HG03520 (cell line): ENCODE results near the gene MEIOSIN.
"Not testable (repeated sequence)": the region's sequence is repeated elsewhere in the genome, so short reads cannot be mapped to it uniquely, and the experiment has no call there.

Source experiments
- ATAC-seq: cut with Tn5 transposase; IDR thresholded peaks from one replicate; pipeline ENCODE4 v1.9.1; 2021; ENCODE audit warnings: mild to moderate bottlenecking, moderate library complexity; ENCODE audit not compliant: unreplicated experiment

MEIOSIN gene

GRCh38 chr19:45717131-45717982 lies 15.9 kb upstream of the MEIOSIN start:
- peak; percentile 92 for ATAC-seq

GRCh38 chr19:45717983-45718650 lies 15.1 kb upstream of the MEIOSIN start:
- no peak for ATAC-seq

- ATAC-seq = not testable (repeated sequence)
Measured at GRCh38 chr19:45720065-45720464, 13.2 kb upstream of the MEIOSIN start.

- not testable (repeated sequence) for ATAC-seq
Measured at GRCh38 chr19:45728683-45729082, 4.6 kb upstream of the MEIOSIN start.

- no peak for ATAC-seq
Measured at GRCh38 chr19:45729800-45730290, 3.4 kb upstream of the MEIOSIN start.

GRCh38 chr19:45730368-45731288 lies 2.6 kb upstream of the MEIOSIN start, which contains the start of gene FBXO46:
TSS of gene FBXO46 (minus strand) at chr19:45730896. CDS start at chr19:45713495, 17,401 bp downstream.
- peak; percentile 85 for ATAC-seq

GRCh38 chr19:45739498-45740439 lies 6.5 kb downstream of the MEIOSIN start:
- no peak for ATAC-seq

GRCh38 chr19:45742969-45743368 lies 9.7 kb downstream of the MEIOSIN start:
- no peak for ATAC-seq

- no peak for ATAC-seq
Measured at GRCh38 chr19:45745606-45746005, 12.4 kb downstream of the MEIOSIN start.

- no peak for ATAC-seq
Measured at GRCh38 chr19:45746866-45747265, 13.6 kb downstream of the MEIOSIN start.

- ATAC-seq = no peak
Measured at GRCh38 chr19:45747513-45747912, 14.3 kb downstream of the MEIOSIN start.

- not testable (repeated sequence) for ATAC-seq
Measured at GRCh38 chr19:45751483-45751882, 18.2 kb downstream of the MEIOSIN start.

- no peak for ATAC-seq
Measured at GRCh38 chr19:45752639-45753038, 19.4 kb downstream of the MEIOSIN start.

- ATAC-seq = no peak
Measured at GRCh38 chr19:45753548-45753947, 20.3 kb downstream of the MEIOSIN start.

- no peak for ATAC-seq
Measured at GRCh38 chr19:45754323-45754722, 21.1 kb downstream of the MEIOSIN start.

GRCh38 chr19:45757695-45758094 lies 24.5 kb downstream of the MEIOSIN start:
- no peak for ATAC-seq

GRCh38 chr19:45758921-45759320 lies 25.7 kb downstream of the MEIOSIN start:
- ATAC-seq = no peak

- no peak for ATAC-seq
Measured at GRCh38 chr19:45761714-45762113, 28.5 kb downstream of the MEIOSIN start.

- no peak for ATAC-seq
Measured at GRCh38 chr19:45762870-45763631, 29.8 kb downstream of the MEIOSIN start.
